Islet precursor cell (in vitro differentiated cells): ENCODE measurements around the gene TAS2R1.
A peak's percentile ranks its signal among the peaks of the same experiment; 100 is the strongest.
"Not testable (repeated sequence)": the region's sequence is repeated elsewhere in the genome, so short reads cannot be mapped to it uniquely, and the experiment has no call there.

Experiments
- DNase-seq: peaks from one replicate; pipeline ENCODE4 v3.0.0-alpha.2; 2018

Gene TAS2R1

GRCh38 chr5:9621379-9621903 is 8.7 kb downstream of the TAS2R1 start:
- DNase-seq: peak; percentile 93

- peak; percentile 88 for DNase-seq
Measured at GRCh38 chr5:9619331-9620092, 10.6 kb downstream of the TAS2R1 start.

GRCh38 chr5:9617739-9618504 is 12.2 kb downstream of the TAS2R1 start:
- DNase-seq: no peak

- peak; percentile 77 for DNase-seq
Measured at GRCh38 chr5:9617221-9617620, 12.9 kb downstream of the TAS2R1 start.

- DNase-seq: no peak
Measured at GRCh38 chr5:9615331-9615730, 14.8 kb downstream of the TAS2R1 start.

- DNase-seq: no peak
Measured at GRCh38 chr5:9613360-9613759, 16.8 kb downstream of the TAS2R1 start.

GRCh38 chr5:9610969-9611368 is 19.2 kb downstream of the TAS2R1 start:
- no peak for DNase-seq

GRCh38 chr5:9610364-9610763 is 19.8 kb downstream of the TAS2R1 start:
- DNase-seq: no peak

GRCh38 chr5:9608093-9608492 is 22.1 kb downstream of the TAS2R1 start:
- DNase-seq: no peak

- DNase-seq: no peak
Measured at GRCh38 chr5:9605041-9605838, 24.9 kb downstream of the TAS2R1 start.

- no peak for DNase-seq
Measured at GRCh38 chr5:9604416-9604815, 25.7 kb downstream of the TAS2R1 start.

- DNase-seq: no peak
Measured at GRCh38 chr5:9601055-9601739, 29.0 kb downstream of the TAS2R1 start.

- DNase-seq: no peak
Measured at GRCh38 chr5:9599391-9599790, 30.8 kb downstream of the TAS2R1 start.

- not testable (repeated sequence) for DNase-seq
Measured at GRCh38 chr5:9598329-9598728, 31.8 kb downstream of the TAS2R1 start.

- DNase-seq: not testable (repeated sequence)
Measured at GRCh38 chr5:9597322-9597721, 32.8 kb downstream of the TAS2R1 start.

- no peak for DNase-seq
Measured at GRCh38 chr5:9596824-9597223, 33.3 kb downstream of the TAS2R1 start.

GRCh38 chr5:9596171-9596780 is 33.9 kb downstream of the TAS2R1 start:
- DNase-seq: no peak

GRCh38 chr5:9594913-9595312 is 35.2 kb downstream of the TAS2R1 start:
- no peak for DNase-seq

GRCh38 chr5:9589049-9589835 is 40.9 kb downstream of the TAS2R1 start:
- DNase-seq: no peak

- no peak for DNase-seq
Measured at GRCh38 chr5:9588254-9588653, 41.9 kb downstream of the TAS2R1 start.

GRCh38 chr5:9587135-9587534 is 43.0 kb downstream of the TAS2R1 start:
- no peak for DNase-seq
